A549 (cell line): ENCODE measurements around the gene CBFA2T3. TPM values are rescaled to one million over a fixed set of nuclear protein-coding genes. Genes with fewer than 3 reads are reported as not detected.

Experiments
- ATAC-seq, 2 experiments: fragments of 200-7000 bp in 1 of 2; fragments of >200 bp in 1 of 2; cut with Nextera tagmentation in 1 of 2; cut with Tn5 transposase in 1 of 2; 3 replicates each; pipeline versions ENCODE4 v1.8.0 to v1.9.1; 2018 to 2020; ENCODE audit warnings: mild to moderate bottlenecking in 1 of 2, moderate library complexity in 1 of 2
- CTCF ChIA-PET: fragments of 300-600 bp; sonication (Branson Sonifier 250); formaldehyde crosslinking; extraction: SDS; loops from one replicate; lab custom pipeline; 2021; ENCODE audit warnings: antibody characterized with exemption, inconsistent platforms; lab: Yijun Ruan, JAX
- POLR2A ChIA-PET: fragments of 350-600 bp; formaldehyde crosslinking; extraction: SDS; loops from one replicate; lab custom pipeline; 2021; ENCODE audit warnings: antibody characterized with exemption, inconsistent platforms; lab: Yijun Ruan, JAX
- DNase-seq, 2 experiments: peaks; one replicate each; pipeline versions ENCODE4 v3.0.0 to v3.0.0-alpha.2; 2011 to 2016; ENCODE audit warnings: low read depth in 1 of 2, low spot score in 1 of 2
- FAIRE-seq: peaks from 2 replicates; lab custom pipeline; 2011; peaks lifted over from hg19 to GRCh38; lab: Jason Lieb, UNC
- H3K27ac ChIP-seq, 2 experiments: fragments of >200 bp; sonication (Bioruptor Twin); formaldehyde crosslinking; 3 replicates each; pipeline ENCODE4 v1.5.1; 2016 to 2017
- H3K4me1 ChIP-seq: fragments of >200 bp; sonication (Bioruptor Twin); formaldehyde crosslinking; 3 replicates; pipeline ENCODE4 v1.6.1; 2016
- H3K4me2 ChIP-seq: fragments of >200 bp; sonication (Bioruptor Twin); formaldehyde crosslinking; 3 replicates; pipeline ENCODE4 v1.6.1; 2016
- H3K4me3 ChIP-seq: fragments of >200 bp; sonication (Bioruptor Twin); formaldehyde crosslinking; 3 replicates; pipeline ENCODE4 v1.5.1; 2016
- H3K9me3 ChIP-seq: fragments of >200 bp; sonication (Bioruptor Twin); formaldehyde crosslinking; 3 replicates; pipeline ENCODE4 v1.6.1; 2016
- ATOH8 ChIP-seq: fragments of 250-450 bp; sonication (Bioruptor Pico); IDR thresholded peaks from 2 replicates; pipeline ENCODE4 v1.5.0; 2020; ENCODE audit warnings: low read depth, mild to moderate bottlenecking, moderate library complexity
- BCL3 ChIP-seq: fragments of >200 bp; sonication (Bioruptor Twin); formaldehyde crosslinking; IDR thresholded peaks from 3 replicates; pipeline ENCODE4 v1.6.1; 2016
- BHLHE40 ChIP-seq: IDR thresholded peaks from 2 replicates; pipeline ENCODE4 v1.6.1; 2012; ENCODE audit warnings: low read depth, low read length, inconsistent platforms
- CBX2 ChIP-seq: fragments of 200-600 bp; sonication (generic); IDR thresholded peaks from 2 replicates; pipeline ENCODE4 v1.6.1; 2016; ENCODE audit warnings: low read depth, mild to moderate bottlenecking, borderline replicate concordance
- CEBPB ChIP-seq, 2 experiments: fragments of >200 bp in 1 of 2; sonication (Bioruptor Twin) in 1 of 2; formaldehyde crosslinking in 1 of 2; IDR thresholded peaks; 2 replicates each; pipeline ENCODE4 v1.6.1; 2012 to 2016
- CHD2 ChIP-seq: fragments of 150-350 bp; IDR thresholded peaks from 2 replicates; pipeline ENCODE4 v1.6.1; 2014; ENCODE audit warnings: low read length; ENCODE audit not compliant: partially characterized antibody
- CHD4 ChIP-seq: fragments of 200-600 bp; sonication (generic); IDR thresholded peaks from 2 replicates; pipeline ENCODE4 v1.6.1; 2016; ENCODE audit warnings: antibody characterized with exemption, mild to moderate bottlenecking, borderline replicate concordance
- ELK1 ChIP-seq: fragments of 150-350 bp; IDR thresholded peaks from 2 replicates; pipeline ENCODE4 v1.6.1; 2014; ENCODE audit warnings: low read depth, mild to moderate bottlenecking, low read length
- ESRRA ChIP-seq: fragments of 150-350 bp; IDR thresholded peaks from 2 replicates; pipeline ENCODE4 v1.6.1; 2014; ENCODE audit warnings: mild to moderate bottlenecking, low read length, borderline replicate concordance
- GATA3 ChIP-seq: IDR thresholded peaks from 2 replicates; pipeline ENCODE4 v1.6.1; 2012; ENCODE audit warnings: borderline replicate concordance
- HDAC2 ChIP-seq: fragments of 200-600 bp; sonication (generic); IDR thresholded peaks from 2 replicates; pipeline ENCODE4 v1.6.1; 2016
- HES2 ChIP-seq: fragments of >200 bp; sonication (Bioruptor Twin); formaldehyde crosslinking; IDR thresholded peaks from 2 replicates; pipeline ENCODE4 v1.6.1; 2016
- HOXA7 ChIP-seq: fragments of 250-450 bp; sonication (Bioruptor Pico); IDR thresholded peaks from 2 replicates; pipeline ENCODE4 v1.5.0; 2020; ENCODE audit warnings: mild to moderate bottlenecking, moderate library complexity
- MYC ChIP-seq: IDR thresholded peaks from 2 replicates; pipeline ENCODE4 v1.6.1; 2012; ENCODE audit warnings: mild to moderate bottlenecking, inconsistent platforms, low read length, improper control_type of control experiment, borderline replicate concordance
- NR3C1 ChIP-seq: fragments of >200 bp; sonication (Bioruptor Twin); formaldehyde crosslinking; IDR thresholded peaks from 3 replicates; pipeline ENCODE4 v1.6.1; 2017
- PHF8 ChIP-seq: fragments of 200-600 bp; sonication (generic); IDR thresholded peaks from 2 replicates; pipeline ENCODE4 v1.6.1; 2016; ENCODE audit warnings: low read depth, mild to moderate bottlenecking, antibody characterized with exemption, moderate library complexity, borderline replicate concordance
- POLR2A ChIP-seq: IDR thresholded peaks from 2 replicates; pipeline ENCODE4 v1.6.1; 2012; ENCODE audit warnings: mild to moderate bottlenecking, low read length
- RARB ChIP-seq: fragments of 250-450 bp; sonication (Bioruptor Pico); IDR thresholded peaks from 2 replicates; pipeline ENCODE4 v1.8.0; 2021; ENCODE audit warnings: mild to moderate bottlenecking, moderate library complexity
- REST ChIP-seq: fragments of 200-600 bp; sonication (generic); IDR thresholded peaks from 2 replicates; pipeline ENCODE4 v1.6.1; 2016; ENCODE audit warnings: antibody characterized with exemption, mild to moderate bottlenecking, moderate library complexity
- TFCP2L1 ChIP-seq: fragments of 250-450 bp; sonication (Bioruptor Pico); IDR thresholded peaks from 2 replicates; pipeline ENCODE4 v1.5.0; 2021; ENCODE audit warnings: mild to moderate bottlenecking
- TP53 ChIP-seq: fragments of 250-450 bp; sonication (Bioruptor Pico); IDR thresholded peaks from 2 replicates; pipeline ENCODE4 v1.5.0; 2021; ENCODE audit warnings: mild to moderate bottlenecking, moderate library complexity
- ZSCAN20 ChIP-seq: fragments of 250-450 bp; sonication (Bioruptor Pico); IDR thresholded peaks from 2 replicates; pipeline ENCODE4 v1.8.0; 2022; ENCODE audit warnings: mild to moderate bottlenecking, moderate library complexity
- whole genome bisulfite sequencing: methylation state at CpG from one replicate; pipeline ENCODE4 v1.1.6; 2017; ENCODE audit errors: missing lambda C conversion rate; 5-methylcytosine and 5-hydroxymethylcytosine counted together
- polyA plus RNA-seq, 4 experiments: library from polyadenylated mRNA; depleted of rRNA in 3 of 4; stranded (reverse); fragments of >200 nt; fragmentation: RNase III in 1 of 4; extraction: RNeasy Plus Mini Kit Qiagen cat#74134 plus additional on column Dnase treatment in 1 of 4; gene quantifications; 2 replicates in 3 of 4; 3 replicates in 1 of 4; pipeline ENCODE4 v1.2.3, GENCODE V29; 2011 to 2017

The CBFA2T3 gene
- polyA plus RNA-seq, 2 of the 4 experiments (the other 2 are of a cell fraction) = 0.08 TPM; not detected in 1

- TF ChIP-seq CEBPB (IDR thresholded peaks at IDR 0.05) = no peak
- TF ChIP-seq BHLHE40 = no peak
Measured at GRCh38 chr16:88988980-88989811, 12.2 kb upstream of the CBFA2T3 start (continued).

GRCh38 chr16:88985521-88985920 is 8.5 kb upstream of the CBFA2T3 start:
- Histone ChIP-seq H3K4me2 (no peak overlapping the region), H3K27ac (no peak overlapping the region), H3K4me3 (no peak overlapping the region), H3K4me1 (no peaks in the 10 kb centered on the region), H3K9me3 (no peaks in the 10 kb centered on the region)
- FAIRE-seq (no peak), DNase-seq (no peak), ATAC-seq (no peak)
- ChIA-PET CTCF (interaction anchor here (0.9 kb wide), 1 partner anchor 16 kb away, joined by 3 read pairs; no protein-coding TSS in a partner anchor), POLR2A (no interaction called here)
- WGBS = 36% methylated on average over 12 of the region's 13 CpGs
- no peak for TF ChIP-seq CHD2
- TF ChIP-seq NR3C1 = no peak
- TF ChIP-seq GATA3 = no peak

GRCh38 chr16:88983771-88984687 is 7.0 kb upstream of the CBFA2T3 start:
- whole genome bisulfite sequencing = 69% methylated on average over 35 of the region's 41 CpGs
- Histone ChIP-seq H3K27ac (no peak overlapping the region; a peak in 1 of 6 replicates), H3K4me1 (no peaks in the 10 kb centered on the region), H3K4me3 (no peak overlapping the region), H3K4me2 (no peak overlapping the region), H3K9me3 (no peaks in the 10 kb centered on the region)
- DNase-seq (no peak), ATAC-seq (no peak), FAIRE-seq (no peak)
- ChIA-PET POLR2A (no interaction called here), CTCF (no interaction called here)
- TF ChIP-seq POLR2A (no peak), PHF8 (no peak), HOXA7 (CRISPR knock-in tag) (no peak), TFCP2L1 (CRISPR knock-in tag) (no peak), ZSCAN20 (CRISPR knock-in tag) (no peak), CBX2 (no peak), TP53 (CRISPR knock-in tag) (no peak), RARB (no peak), BCL3 (no peak), HDAC2 (no peak), MYC (no peak), HES2 (no peak), CHD4 (no peak), ELK1 (no peak), REST (no peak), ESRRA (no peak), ATOH8 (no peak)
